Esophagus squamous epithelium (tissue), 4 donors: Measurements from ENCODE around the gene RFX1.

ENCODE experiments used
- CTCF ChIP-seq, 6 experiments: fragments of 450-650 bp in 4 of 6; fragments of 200-600 bp in 2 of 6; sonication (generic) in 2 of 6; IDR thresholded peaks; one replicate each; pipeline ENCODE4 v1.5.1; 2016 to 2019; ENCODE audit warnings: antibody characterized with exemption in 6 of 6, mild to moderate bottlenecking in 4 of 6, moderate library complexity in 4 of 6
- POLR2A ChIP-seq, 4 donors: fragments of 450-650 bp; IDR thresholded peaks; one replicate each; pipeline ENCODE4 v1.6.1; 2017; ENCODE audit warnings: antibody characterized with exemption in 4 of 4, mild to moderate bottlenecking in 4 of 4, moderate library complexity in 3 of 4

GRCh38 chr19:13990085-13990484, 16.0 kb downstream of the RFX1 start:
- no peak for TF ChIP-seq POLR2A (IDR thresholded peaks at IDR 0.05)
- TF ChIP-seq CTCF (IDR thresholded peaks at IDR 0.05) = no peak
